ENCODE results near the gene ITPA. TPM values are rescaled to one million over a fixed set of nuclear protein-coding genes. Genes with fewer than 3 reads are reported as not detected.

The ITPA gene
- total and polyA plus RNA-seq, 2 of the 13 experiments (the other 11 are each of a cell fraction or from before 2014, with no cell fraction given) = 60.1 to 103 TPM

DNA sequence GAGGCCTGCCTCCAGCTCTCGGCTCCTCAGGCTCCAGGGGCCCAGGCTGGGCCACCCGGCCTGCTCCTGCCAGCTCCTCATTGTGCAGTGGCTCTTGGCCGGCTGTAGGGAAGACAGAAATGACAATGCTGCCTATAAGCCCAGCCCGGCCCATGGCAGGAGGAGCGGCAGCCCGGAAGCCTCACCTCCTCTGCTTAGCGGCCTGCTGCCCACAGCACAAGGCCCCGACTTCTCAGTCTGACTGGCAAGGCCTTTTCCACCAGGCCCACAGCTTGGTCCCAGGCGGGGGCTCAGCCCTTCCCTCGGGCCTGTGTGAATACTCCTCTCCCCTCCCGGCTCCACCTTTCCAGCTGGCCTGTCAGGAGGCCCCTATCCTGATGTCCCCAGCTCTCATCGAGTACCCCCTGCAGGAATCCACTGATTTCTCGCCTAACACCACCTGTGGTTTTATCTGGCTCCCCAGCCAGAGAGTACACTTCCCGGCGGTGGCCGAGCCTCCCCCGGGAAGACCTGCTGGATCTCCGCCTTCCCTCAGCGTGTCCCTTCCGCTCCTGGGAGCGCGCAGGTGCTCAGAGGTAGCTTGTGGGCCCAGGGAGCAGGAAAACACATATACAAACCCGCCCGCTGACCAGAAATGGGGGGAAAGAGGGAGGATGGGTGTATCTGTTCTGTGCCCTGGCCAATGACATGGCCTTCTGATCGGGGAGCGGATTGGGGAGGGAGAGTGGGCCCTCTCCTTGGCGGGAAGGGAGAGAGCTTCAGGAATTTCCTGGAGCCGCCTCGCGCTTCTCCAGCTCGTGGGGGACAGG, 5.8 kb upstream of the ITPA start (continued):
- peak; percentile 40 for TF ChIP-seq BORCS8-MEF2B (CRISPR knock-in tag; IDR thresholded peaks at IDR 0.05)
- TF ChIP-seq ZC3H4 (CRISPR knock-in tag; IDR thresholded peaks at IDR 0.05; ENCODE audit: borderline replicate concordance) = peak; percentile 21; the same call in 1 of the 2 replicates
- TF ChIP-seq RFXAP (CRISPR knock-in tag; IDR thresholded peaks at IDR 0.05; ENCODE audit: borderline replicate concordance) = no peak
- peak; percentile 69 for TF ChIP-seq ZNF781 (CRISPR knock-in tag; IDR thresholded peaks at IDR 0.05; ENCODE audit: borderline replicate concordance, not compliant biosample characterization)
- TF ChIP-seq ZNF33B (CRISPR knock-in tag; IDR thresholded peaks at IDR 0.05) = peak; percentile 33
- TF ChIP-seq ZNF235 (CRISPR knock-in tag; IDR thresholded peaks at IDR 0.05; ENCODE audit: borderline replicate concordance) = peak; percentile 92
- no peak for TF ChIP-seq SRSF4 (IDR thresholded peaks at IDR 0.05; ENCODE audit: low read depth, low read length, poor library complexity, severe bottlenecking)
- TF ChIP-seq TCF7L2 (IDR thresholded peaks at IDR 0.05; ENCODE audit: low read depth, low read length) = no peak
- TF ChIP-seq SOX6 (IDR thresholded peaks at IDR 0.05) = no peak
- no peak; the same call in 1 of the 2 replicates for TF ChIP-seq SOX6 (CRISPR knock-in tag; IDR thresholded peaks at IDR 0.05)
- 0 out of 2 replicates have a peak, but pooled peaks have one; percentile 41 for TF ChIP-seq ZNF263 (CRISPR knock-in tag; IDR thresholded peaks at IDR 0.05)
- TF ChIP-seq ZNF746 (CRISPR knock-in tag; IDR thresholded peaks at IDR 0.05) = peak; percentile 11; the same call in 1 of the 2 replicates
- 0 out of 2 replicates have a peak, but pooled peaks have one; percentile 50 for TF ChIP-seq DR1 (CRISPR knock-in tag; IDR thresholded peaks at IDR 0.05)
- TF ChIP-seq ZNF614 (CRISPR knock-in tag; IDR thresholded peaks at IDR 0.05; ENCODE audit: borderline replicate concordance) = peak; percentile 15; the same call in 1 of the 2 replicates
- TF ChIP-seq CCDC6 (CRISPR knock-in tag; IDR thresholded peaks at IDR 0.05) = 0 out of 2 replicates have a peak, but pooled peaks have one; percentile 28
- TF ChIP-seq, protein P1, sequence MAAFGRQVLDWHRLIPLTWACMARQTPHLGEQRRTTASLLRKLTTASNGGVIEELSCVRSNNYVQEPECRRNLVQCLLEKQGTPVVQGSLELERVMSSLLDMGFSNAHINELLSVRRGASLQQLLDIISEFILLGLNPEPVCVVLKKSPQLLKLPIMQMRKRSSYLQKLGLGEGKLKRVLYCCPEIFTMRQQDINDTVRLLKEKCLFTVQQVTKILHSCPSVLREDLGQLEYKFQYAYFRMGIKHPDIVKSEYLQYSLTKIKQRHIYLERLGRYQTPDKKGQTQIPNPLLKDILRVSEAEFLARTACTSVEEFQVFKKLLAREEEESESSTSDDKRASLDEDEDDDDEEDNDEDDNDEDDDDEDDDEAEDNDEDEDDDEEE (CRISPR knock-in tag; IDR thresholded peaks at IDR 0.05) = no peak; the same call in 1 of the 2 replicates
- TF ChIP-seq ZNF333 (CRISPR knock-in tag; IDR thresholded peaks at IDR 0.05; ENCODE audit: borderline replicate concordance) = peak; percentile 37; the same call in 1 of the 2 replicates
- peak; percentile 78 for TF ChIP-seq RBFOX2 (IDR thresholded peaks at IDR 0.05; ENCODE audit: low read depth, low read length)
- peak; percentile 46; the same call in 1 of the 2 replicates for TF ChIP-seq RAD21 (CRISPR knock-in tag; IDR thresholded peaks at IDR 0.05)
- TF ChIP-seq SIX1 (CRISPR knock-in tag; IDR thresholded peaks at IDR 0.05; ENCODE audit: borderline replicate concordance) = peak; percentile 14; the same call in 1 of the 2 replicates
- no peak; the same call in 1 of the 2 replicates for TF ChIP-seq ZNF547 (CRISPR knock-in tag; IDR thresholded peaks at IDR 0.05)
- TF ChIP-seq, protein P2, sequence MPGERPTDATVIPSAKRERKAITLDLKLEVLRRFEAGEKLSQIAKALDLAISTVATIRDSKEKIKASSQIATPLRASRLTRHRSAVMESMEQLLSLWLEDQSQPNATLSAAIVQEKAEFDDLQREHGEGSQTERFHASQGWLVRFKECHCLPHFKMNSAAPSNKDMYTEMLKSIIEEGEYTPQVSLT (CRISPR knock-in tag; IDR thresholded peaks at IDR 0.05; ENCODE audit: borderline replicate concordance, low read depth) = peak; percentile 37; the same call in 1 of the 2 replicates
- TF ChIP-seq ARNTL (CRISPR knock-in tag; IDR thresholded peaks at IDR 0.05) = no peak
- peak; percentile 22; the same call in 1 of the 2 replicates for TF ChIP-seq MEIS2 (CRISPR knock-in tag; IDR thresholded peaks at IDR 0.05)
- TF ChIP-seq, protein P3, sequence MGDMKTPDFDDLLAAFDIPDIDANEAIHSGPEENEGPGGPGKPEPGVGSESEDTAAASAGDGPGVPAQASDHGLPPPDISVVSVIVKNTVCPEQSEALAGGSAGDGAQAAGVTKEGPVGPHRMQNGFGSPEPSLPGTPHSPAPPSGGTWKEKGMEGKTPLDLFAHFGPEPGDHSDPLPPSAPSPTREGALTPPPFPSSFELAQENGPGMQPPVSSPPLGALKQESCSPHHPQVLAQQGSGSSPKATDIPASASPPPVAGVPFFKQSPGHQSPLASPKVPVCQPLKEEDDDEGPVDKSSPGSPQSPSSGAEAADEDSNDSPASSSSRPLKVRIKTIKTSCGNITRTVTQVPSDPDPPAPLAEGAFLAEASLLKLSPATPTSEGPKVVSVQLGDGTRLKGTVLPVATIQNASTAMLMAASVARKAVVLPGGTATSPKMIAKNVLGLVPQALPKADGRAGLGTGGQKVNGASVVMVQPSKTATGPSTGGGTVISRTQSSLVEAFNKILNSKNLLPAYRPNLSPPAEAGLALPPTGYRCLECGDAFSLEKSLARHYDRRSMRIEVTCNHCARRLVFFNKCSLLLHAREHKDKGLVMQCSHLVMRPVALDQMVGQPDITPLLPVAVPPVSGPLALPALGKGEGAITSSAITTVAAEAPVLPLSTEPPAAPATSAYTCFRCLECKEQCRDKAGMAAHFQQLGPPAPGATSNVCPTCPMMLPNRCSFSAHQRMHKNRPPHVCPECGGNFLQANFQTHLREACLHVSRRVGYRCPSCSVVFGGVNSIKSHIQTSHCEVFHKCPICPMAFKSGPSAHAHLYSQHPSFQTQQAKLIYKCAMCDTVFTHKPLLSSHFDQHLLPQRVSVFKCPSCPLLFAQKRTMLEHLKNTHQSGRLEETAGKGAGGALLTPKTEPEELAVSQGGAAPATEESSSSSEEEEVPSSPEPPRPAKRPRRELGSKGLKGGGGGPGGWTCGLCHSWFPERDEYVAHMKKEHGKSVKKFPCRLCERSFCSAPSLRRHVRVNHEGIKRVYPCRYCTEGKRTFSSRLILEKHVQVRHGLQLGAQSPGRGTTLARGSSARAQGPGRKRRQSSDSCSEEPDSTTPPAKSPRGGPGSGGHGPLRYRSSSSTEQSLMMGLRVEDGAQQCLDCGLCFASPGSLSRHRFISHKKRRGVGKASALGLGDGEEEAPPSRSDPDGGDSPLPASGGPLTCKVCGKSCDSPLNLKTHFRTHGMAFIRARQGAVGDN (CRISPR knock-in tag; IDR thresholded peaks at IDR 0.05) = peak; percentile 75

All from HepG2 (cell line).